HCT116 (cell line): ENCODE data around the gene RNPC3.
"Not testable (repeated sequence)": the region's sequence is repeated elsewhere in the genome, so short reads cannot be mapped to it uniquely, and the experiment has no call there.

Source experiments
- CTCF ChIP-seq, 3 experiments: fragments of 200-600 bp in 1 of 3; sonication (generic) in 1 of 3; IDR thresholded peaks in 2 of 3; conservative IDR thresholded peaks in 1 of 3; 2 replicates each; pipeline ENCODE4 v1.5.1; 2012 to 2017; ENCODE audit warnings: low read depth in 2 of 3, low read length in 2 of 3, antibody characterized with exemption in 1 of 3, borderline replicate concordance in 1 of 3, control low read depth in 1 of 3, mild to moderate bottlenecking in 1 of 3, mixed read lengths in 1 of 3, mixed run types in 1 of 3, moderate library complexity in 1 of 3; ENCODE audit not compliant: insufficient read depth in 1 of 3
- EZH2phosphoT487 ChIP-seq: fragments of 200-600 bp; IDR thresholded peaks from 2 replicates; pipeline ENCODE4 v1.6.1; 2018; ENCODE audit warnings: antibody characterized with exemption, borderline replicate concordance
- MAX ChIP-seq: IDR thresholded peaks from 2 replicates; pipeline ENCODE4 v1.6.1; 2012
- POLR2A ChIP-seq: IDR thresholded peaks from 2 replicates; pipeline ENCODE4 v1.7.0; 2011; ENCODE audit warnings: borderline replicate concordance; ENCODE audit not compliant: insufficient read depth, insufficient read length; ENCODE audit errors: extremely low read depth
- ZNF274 ChIP-seq: fragments of 200-500 bp; sonication (Bioruptor generic); IDR thresholded peaks from 2 replicates; pipeline ENCODE4 v1.6.1; 2014; ENCODE audit warnings: mild to moderate bottlenecking, low read depth, low read length, inconsistent platforms

- TF ChIP-seq MAX; CTCF (IDR thresholded peaks at IDR 0.05 in 2 of 3, conservative IDR thresholded peaks at IDR 0.05 in 1 of 3; ENCODE audit: borderline replicate concordance in 1 of 3, insufficient read depth in 1 of 3, low read depth in 2 of 3, low read length in 2 of 3); ZNF274; EZH2phosphoT487; POLR2A: not testable (repeated sequence)
These were observed 45.8 kb downstream of the RNPC3 start, which contains the start of gene AMY2B for GRCh38 chr1:103571289-103571688.
